Measurements from ENCODE around the gene BICD1. TPM values are rescaled to one million over a fixed set of nuclear protein-coding genes. Genes with fewer than 3 reads are reported as not detected.

The BICD1 gene
- total RNA-seq, 6 experiments from 2014 or later, result 1.0 to 4.9 (median 2.1) TPM

DNA sequence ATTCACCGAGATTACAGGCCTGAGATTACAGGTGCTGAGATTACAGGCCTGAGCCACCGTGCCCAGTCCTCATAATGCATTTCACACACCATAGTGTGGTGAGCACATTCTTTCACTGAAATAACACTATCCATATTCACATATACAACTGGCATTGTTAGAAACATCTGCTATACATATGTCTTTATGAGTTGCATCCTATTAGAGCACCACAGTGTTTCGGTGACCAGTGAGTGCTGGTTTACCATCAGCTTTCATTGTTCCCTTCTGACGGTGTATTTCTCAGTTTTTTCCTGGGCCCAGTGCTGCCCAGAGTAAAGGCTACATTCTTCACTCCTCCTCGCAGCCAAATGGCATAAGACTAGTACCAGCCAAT, 196.5 kb downstream of the BICD1 start:
- no peaks in the 10 kb centered on the region for H3K27me3 ChIP-seq
- no peaks in the 10 kb centered on the region for H3K36me3 ChIP-seq
- no peak overlapping the region for H3K27ac ChIP-seq
- no peak for ATAC-seq
- no peak for TF ChIP-seq POLR2A (IDR thresholded peaks at IDR 0.05)
- TF ChIP-seq, protein P1, sequence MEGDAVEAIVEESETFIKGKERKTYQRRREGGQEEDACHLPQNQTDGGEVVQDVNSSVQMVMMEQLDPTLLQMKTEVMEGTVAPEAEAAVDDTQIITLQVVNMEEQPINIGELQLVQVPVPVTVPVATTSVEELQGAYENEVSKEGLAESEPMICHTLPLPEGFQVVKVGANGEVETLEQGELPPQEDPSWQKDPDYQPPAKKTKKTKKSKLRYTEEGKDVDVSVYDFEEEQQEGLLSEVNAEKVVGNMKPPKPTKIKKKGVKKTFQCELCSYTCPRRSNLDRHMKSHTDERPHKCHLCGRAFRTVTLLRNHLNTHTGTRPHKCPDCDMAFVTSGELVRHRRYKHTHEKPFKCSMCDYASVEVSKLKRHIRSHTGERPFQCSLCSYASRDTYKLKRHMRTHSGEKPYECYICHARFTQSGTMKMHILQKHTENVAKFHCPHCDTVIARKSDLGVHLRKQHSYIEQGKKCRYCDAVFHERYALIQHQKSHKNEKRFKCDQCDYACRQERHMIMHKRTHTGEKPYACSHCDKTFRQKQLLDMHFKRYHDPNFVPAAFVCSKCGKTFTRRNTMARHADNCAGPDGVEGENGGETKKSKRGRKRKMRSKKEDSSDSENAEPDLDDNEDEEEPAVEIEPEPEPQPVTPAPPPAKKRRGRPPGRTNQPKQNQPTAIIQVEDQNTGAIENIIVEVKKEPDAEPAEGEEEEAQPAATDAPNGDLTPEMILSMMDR (IDR thresholded peaks at IDR 0.05), result no peak
- intact Hi-C loops (cut with DNase I), result no loop called here
- no peaks in the 10 kb centered on the region for H3K9me3 ChIP-seq
- H3K4me1 ChIP-seq, result no peaks in the 10 kb centered on the region
- WGBS (ENCODE audit: insufficient coverage, low coverage, low lambda C conversion rate, missing lambda C conversion rate), result 82% methylated on average over 5 of the region's 5 CpGs
- no peak overlapping the region for H3K4me3 ChIP-seq
- DNase-seq, result no peak

DNA sequence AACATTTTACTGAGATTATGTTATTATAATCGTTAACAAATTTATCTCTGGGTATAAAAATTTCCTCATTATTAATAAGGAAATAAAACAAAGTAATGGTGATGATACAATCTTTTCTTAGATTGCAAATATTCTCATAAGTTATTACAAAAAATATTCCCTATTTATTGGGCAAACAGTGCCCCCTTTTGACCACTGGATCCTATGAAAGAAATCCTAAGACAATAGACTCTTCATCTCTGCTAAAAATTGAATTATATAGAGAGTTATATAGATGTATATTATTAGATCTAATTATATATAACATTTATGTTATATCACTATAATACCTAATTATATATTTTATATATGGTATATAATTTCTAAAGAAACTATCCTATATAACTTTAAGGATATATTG, 198.5 kb downstream of the BICD1 start:
- H3K36me3 ChIP-seq, result no peaks in the 10 kb centered on the region
- H3K9me3 ChIP-seq, result no peaks in the 10 kb centered on the region
- no peak overlapping the region for H3K27ac ChIP-seq
- ATAC-seq, result no peak
- DNase-seq, result no peak
- H3K4me3 ChIP-seq, result no peak overlapping the region
- H3K4me1 ChIP-seq, result no peaks in the 10 kb centered on the region
- TF ChIP-seq POLR2A (IDR thresholded peaks at IDR 0.05), result no peak
- TF ChIP-seq, protein P1 (IDR thresholded peaks at IDR 0.05), result peak; percentile 29 to 67 (median 49)
- 38% methylated on average over 1 of the region's 1 CpG for WGBS (ENCODE audit: insufficient coverage, low coverage, low lambda C conversion rate, missing lambda C conversion rate)
- no peaks in the 10 kb centered on the region for H3K27me3 ChIP-seq
- intact Hi-C loops (cut with DNase I), result no loop called here

DNA sequence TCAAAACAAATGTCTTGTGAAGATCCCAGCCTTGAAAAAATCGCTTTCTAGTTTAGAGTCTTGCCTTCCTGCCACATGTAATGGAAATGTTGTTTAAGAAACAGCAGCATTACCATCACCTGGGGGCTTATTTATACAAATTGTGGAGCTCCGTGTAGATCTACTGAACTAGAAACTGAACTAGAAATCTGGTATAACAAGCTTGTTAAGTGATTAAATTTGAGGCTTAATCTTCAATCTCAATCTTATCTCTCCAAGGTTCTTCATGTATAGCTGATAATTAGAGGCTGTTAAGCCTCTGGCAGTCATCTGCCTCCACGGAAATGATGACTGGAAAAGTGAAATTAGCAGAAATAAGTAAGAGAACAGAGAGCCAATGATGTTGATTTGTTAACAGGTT, 200.7 kb downstream of the BICD1 start:
- TF ChIP-seq, protein P1 (IDR thresholded peaks at IDR 0.05), result no peak
- no peak for TF ChIP-seq POLR2A (IDR thresholded peaks at IDR 0.05)
- Histone ChIP-seq H3K4me3 (no peak overlapping the region), H3K4me1 (no peaks in the 10 kb centered on the region), H3K27me3 (no peaks in the 10 kb centered on the region), H3K27ac (no peak overlapping the region), H3K36me3 (no peaks in the 10 kb centered on the region), H3K9me3 (no peaks in the 10 kb centered on the region)
- intact Hi-C loops (cut with DNase I), result no loop called here
- DNase-seq (no peak), ATAC-seq (no peak)
- 54% methylated on average over 3 of the region's 3 CpGs for WGBS (ENCODE audit: insufficient coverage, low coverage, low lambda C conversion rate, missing lambda C conversion rate)

DNA sequence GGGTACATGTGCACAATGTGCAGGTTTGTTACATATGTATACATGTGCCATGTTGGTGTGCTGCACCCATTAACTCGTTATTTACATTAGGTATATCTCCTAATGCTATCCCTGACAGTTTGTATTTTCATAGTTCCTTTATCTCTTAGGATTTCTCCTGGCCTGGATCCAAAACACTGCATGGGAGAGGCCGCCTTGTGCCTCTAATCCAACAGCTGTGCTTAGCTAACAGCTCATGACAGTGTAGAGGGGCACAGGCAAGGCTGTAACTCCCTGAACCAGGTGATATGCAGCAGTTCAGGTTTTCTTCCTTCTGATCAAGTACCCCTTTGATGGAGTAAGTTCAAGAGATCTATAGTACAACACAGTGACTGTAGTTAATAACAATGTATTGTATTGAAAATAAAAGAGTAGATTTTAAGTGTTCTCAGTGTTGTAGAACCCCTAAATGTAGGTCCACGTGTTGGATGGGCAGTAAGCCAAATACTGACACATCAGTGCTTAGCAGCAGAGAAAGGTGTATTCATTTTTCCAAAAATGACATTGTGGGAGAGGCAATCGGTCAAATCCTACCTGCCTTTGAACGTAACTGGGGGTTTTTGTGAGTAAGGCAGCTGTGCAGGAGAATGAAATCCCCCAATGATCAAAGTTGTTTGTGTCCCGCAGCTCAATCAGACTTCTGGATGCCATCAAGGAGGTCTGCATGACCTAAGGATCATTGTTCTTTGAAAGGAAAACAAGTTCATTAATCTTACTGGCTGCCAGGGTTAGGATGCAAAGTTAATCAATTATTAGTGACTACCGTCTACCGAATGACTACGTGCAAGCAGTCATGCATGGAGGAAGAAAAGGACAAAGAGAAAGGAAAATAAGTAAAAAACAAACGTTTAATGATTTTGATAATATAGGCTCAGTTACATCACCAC, 203.4 kb downstream of the BICD1 start:
- Histone ChIP-seq H3K4me3 (no peak overlapping the region), H3K36me3 (no peaks in the 10 kb centered on the region), H3K27ac (no peak overlapping the region), H3K9me3 (no peaks in the 10 kb centered on the region), H3K27me3 (no peaks in the 10 kb centered on the region), H3K4me1 (no peaks in the 10 kb centered on the region)
- intact Hi-C loops (cut with DNase I), result no loop called here
- no peak for DNase-seq
- TF ChIP-seq, protein P1 (IDR thresholded peaks at IDR 0.05), result no peak
- WGBS (ENCODE audit: insufficient coverage, low coverage, low lambda C conversion rate, missing lambda C conversion rate), result 41% methylated on average over 9 of the region's 10 CpGs
- ATAC-seq, result peak in 2 of 4 donors; percentile 14 to 20

Measured in right lobe of liver (tissue), 6 donors.